HTR-8/SVneo (cell line): ENCODE measurements around the gene KIAA1210.
"Not testable (repeated sequence)": the region's sequence is repeated elsewhere in the genome, so short reads cannot be mapped to it uniquely, and the experiment has no call there.

Source experiments
- DNase-seq: peaks from one replicate; pipeline ENCODE4 v3.0.0; 2011; ENCODE audit warnings: low spot score, mixed read lengths; ENCODE audit not compliant: insufficient read length
- FAIRE-seq: peaks from 2 replicates; lab custom pipeline; 2011; peaks lifted over from hg19 to GRCh38; lab: Jason Lieb, UNC

The KIAA1210 gene

DNA sequence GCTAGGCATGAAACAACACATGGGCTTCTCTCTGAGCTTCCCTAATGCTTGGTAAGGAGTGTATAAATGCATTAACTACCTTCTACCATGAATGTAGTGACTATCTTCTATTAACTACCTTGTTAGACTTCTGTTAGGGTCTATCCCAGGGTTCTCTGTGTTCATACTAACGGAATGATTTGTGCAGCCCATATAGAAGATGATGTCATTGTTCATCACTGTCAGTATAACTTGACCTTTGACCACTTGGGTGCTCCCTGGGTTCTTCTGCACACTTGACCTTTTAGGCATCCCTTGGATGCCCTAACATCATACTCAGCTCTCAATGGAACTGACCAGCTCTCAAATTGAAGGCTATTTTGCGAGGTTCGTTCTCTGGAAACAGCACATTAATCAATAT lies 85.6 kb downstream of the KIAA1210 start:
- DNase-seq (no peak), FAIRE-seq (peak; percentile 66)

DNA sequence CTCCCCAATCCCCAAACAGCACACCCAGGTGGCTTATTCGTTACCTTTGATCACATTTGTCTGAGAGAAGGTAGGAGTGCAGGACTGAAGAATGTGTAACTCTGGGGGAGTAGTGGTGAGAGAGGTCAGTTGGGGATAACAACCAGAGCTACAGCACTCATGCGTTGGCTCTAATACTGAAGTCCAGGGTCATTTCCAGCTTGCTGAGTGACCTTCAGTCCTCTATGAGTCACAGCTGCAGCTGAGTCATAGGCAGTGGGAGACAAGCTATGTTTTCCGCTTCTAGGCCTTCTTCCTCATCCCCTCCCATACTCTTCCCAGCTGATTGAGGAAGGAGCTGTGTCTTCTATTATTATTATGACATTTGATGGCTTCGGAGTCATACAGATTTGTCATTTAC lies 86.4 kb downstream of the KIAA1210 start:
- FAIRE-seq: peak; percentile 89
- DNase-seq: peak; percentile 79

DNA sequence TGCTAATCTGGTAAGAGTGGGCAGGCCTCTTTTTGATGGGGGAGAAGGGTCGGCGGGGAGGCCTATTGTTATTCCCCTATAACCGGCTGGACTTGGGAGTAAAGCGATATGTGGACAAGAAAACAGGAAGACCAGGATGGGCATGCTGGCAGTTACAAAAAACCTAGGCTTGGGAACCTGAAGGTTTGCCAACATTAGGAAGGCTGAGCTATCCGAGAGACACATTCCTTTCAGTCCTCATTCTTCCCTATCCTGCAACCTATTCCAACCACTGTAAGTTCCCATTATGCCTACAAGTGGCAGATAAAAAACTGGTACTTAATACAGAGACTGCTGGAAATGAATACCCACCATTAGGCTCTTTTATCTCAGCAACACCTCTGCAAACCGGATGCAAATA lies 87.2 kb downstream of the KIAA1210 start:
- no peak for DNase-seq
- FAIRE-seq: no peak

DNA sequence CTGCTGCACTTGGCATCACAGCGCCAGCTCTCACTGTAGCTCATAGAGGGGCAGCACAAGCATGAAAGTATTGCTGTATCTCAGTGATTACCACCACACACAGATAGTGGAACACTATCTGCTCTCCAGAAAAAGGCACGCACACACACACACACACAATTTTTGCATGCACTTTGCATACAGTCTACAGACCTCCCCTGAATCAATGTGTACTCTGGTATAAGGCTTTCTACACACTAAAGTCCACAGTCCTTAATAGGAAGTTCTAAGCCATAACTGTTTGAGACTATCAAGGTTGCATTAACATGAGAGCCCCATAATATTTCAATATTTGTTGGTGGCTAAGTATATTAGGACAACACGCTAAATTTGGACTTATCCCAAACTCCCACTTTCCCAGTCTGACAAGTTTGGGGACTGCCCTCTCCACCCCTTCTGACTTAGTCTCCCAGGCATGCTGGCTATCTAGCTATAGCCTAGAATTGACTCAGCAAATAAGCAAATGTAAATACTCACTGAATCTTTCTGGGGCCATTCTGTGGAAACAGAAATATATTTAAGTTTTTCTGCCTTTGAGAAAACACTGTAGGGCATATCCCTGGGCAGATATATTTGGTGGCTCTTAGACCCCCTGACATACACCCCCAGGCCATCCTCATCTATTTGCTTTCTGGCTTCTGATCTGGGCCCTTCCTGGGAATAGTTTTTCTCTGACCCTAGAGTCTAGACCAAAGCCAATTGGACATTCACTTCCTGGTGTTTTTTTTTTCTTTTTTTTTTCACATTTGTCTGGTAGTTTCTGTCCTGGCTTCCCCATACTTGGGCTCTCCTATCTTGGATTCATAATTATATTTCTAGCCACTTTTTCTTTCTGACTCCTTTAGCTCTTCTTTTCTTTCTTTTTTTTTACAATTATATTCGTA lies 91.2 kb downstream of the KIAA1210 start:
- no peak for DNase-seq
- FAIRE-seq: peak; percentile 38

DNA sequence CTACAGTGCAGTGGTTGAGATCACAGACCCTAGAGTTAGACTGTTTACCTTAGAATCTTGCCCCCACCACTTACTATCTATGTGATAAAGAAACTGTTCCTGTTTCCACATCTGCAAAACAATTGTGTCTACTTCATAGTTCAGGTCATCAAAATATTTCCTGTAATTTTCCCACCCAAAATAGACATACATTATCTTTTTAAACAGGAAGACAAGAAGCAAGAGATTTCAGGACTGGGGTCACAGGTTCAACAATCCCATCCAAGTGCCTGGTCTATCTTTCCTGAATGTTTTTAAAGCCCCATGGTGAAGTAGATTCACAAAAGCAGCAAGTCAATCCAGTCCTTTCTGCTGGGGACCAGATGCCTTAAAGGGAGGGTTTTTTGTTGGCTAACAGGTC lies 96.6 kb downstream of the KIAA1210 start:
- FAIRE-seq (no peak), DNase-seq (no peak)

DNA sequence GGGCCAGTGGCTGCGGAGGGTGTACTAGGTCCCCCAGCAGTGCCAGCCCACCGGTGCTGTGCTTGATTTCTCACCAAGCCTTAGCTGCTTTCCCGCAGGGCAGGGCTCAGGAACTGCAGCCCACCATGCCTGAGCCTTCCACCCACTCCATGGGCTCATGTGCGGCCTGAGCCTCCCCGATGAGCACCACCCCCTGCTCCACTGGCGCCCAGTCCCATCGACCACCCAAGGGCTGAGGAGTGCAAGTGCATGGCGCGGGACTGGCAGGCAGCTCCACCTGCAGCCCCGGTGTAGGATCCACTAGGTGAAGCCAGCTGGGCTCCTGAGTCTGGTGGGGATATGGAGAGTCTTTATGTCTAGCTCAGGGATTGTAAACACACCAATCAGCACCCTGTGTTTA lies 98.0 kb downstream of the KIAA1210 start:
- not testable (repeated sequence) for FAIRE-seq, DNase-seq

DNA sequence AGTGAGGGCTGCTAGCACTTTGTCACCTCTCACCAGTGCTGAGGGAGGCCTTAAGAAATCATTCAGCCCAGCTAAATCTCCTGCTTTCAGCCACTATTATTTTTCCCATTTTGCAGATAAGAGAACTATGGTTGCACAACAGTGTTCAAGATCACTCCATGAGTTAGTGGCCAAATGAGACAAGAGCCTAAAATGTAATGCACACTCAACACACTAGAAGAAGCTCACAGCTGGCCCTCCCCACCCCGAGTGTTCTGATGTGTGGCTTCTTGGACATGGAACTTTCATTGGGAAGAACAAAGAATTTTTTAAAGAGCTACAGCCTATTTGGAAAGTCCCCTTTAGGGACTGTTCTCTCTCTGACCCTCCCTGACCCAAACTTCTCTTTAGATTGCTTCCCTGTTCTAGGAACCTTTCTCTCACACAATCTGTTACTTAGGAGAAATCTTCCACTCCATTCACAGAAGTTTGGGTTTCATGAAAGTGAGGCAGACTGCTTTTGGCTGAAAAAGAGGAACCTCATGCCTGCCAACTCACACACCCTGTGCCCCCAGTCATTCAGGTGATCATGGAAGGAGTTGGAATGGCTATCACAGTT lies 98.8 kb downstream of the KIAA1210 start:
- FAIRE-seq (no peak), DNase-seq (no peak)
